Hepatocyte (in vitro differentiated cells): Measurements from ENCODE around the gene ATP6V0A4.

ENCODE experiments used
- CTCF ChIP-seq: fragments of 200-600 bp; sonication (generic); IDR thresholded peaks from 2 replicates; pipeline ENCODE4 v1.5.1; 2016; ENCODE audit warnings: antibody characterized with exemption, mild to moderate bottlenecking; ENCODE audit not compliant: poor library complexity
- EZH2phosphoT487 ChIP-seq: fragments of 200-600 bp; sonication (generic); IDR thresholded peaks from one replicate; pipeline ENCODE4 v1.6.1; 2018; ENCODE audit warnings: antibody characterized with exemption, mild to moderate bottlenecking, low read depth, moderate library complexity; ENCODE audit not compliant: unreplicated experiment, severe bottlenecking

GRCh38 chr7:138665249-138665648 lies 132.7 kb downstream of the ATP6V0A4 start:
- TF ChIP-seq CTCF (no peak), EZH2phosphoT487 (no peak)
